GM23338 (cell line): ENCODE data around the gene FBXL20.

Source experiments
- EZH2 ChIP-seq: fragments of 200-600 bp; sonication (generic); IDR thresholded peaks from one replicate; pipeline ENCODE4 v1.8.0; 2017; ENCODE audit warnings: antibody characterized with exemption, mild to moderate bottlenecking, low read depth; ENCODE audit not compliant: unreplicated experiment
- EZH2phosphoT487 ChIP-seq: fragments of 200-600 bp; sonication (generic); IDR thresholded peaks from one replicate; pipeline ENCODE4 v1.8.1; 2018; ENCODE audit warnings: antibody characterized with exemption; ENCODE audit not compliant: unreplicated experiment
- POLR2AphosphoS5 ChIP-seq: IDR thresholded peaks from 2 replicates; pipeline ENCODE4 v1.6.1; 2016; ENCODE audit warnings: antibody characterized with exemption, low read depth
- ZNF114 ChIP-seq: fragments of 250-450 bp; sonication (Bioruptor Pico); IDR thresholded peaks from 2 replicates; pipeline ENCODE4 v1.5.0; 2020; ENCODE audit warnings: mild to moderate bottlenecking, moderate library complexity
- TF ChIP-seq, protein P1 (sequence below), 2 experiments: fragments of 200-600 bp in 1 of 2; sonication (generic) in 1 of 2; conservative IDR thresholded peaks; 2 replicates each; pipeline versions ENCODE4 v1.5.1 to v1.6.1; 2016 to 2017; ENCODE audit warnings: antibody characterized with exemption in 2 of 2, low read depth in 2 of 2, mild to moderate bottlenecking in 2 of 2, moderate library complexity in 1 of 2

DNA sequence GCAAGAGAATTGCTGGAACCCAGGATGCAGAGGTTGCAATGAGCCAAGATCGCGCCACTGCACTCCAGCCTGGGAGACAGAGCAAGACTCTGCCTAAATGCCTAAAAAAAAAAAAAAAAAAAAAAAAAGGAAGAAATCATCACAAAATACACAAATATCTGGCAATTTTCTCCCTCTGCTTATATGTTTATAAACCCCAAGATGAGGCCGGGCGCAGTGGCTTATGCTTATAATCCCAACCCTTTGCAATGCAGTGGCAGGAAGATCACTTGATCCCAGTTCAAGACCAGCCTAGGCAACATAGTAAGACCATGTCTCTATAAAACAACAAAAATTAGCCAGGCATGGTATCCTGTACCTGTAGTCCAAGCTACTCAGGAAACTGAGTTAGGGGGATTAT is 28.2 kb upstream of the FBXL20 start:
- no peak for TF ChIP-seq EZH2
- TF ChIP-seq, protein P1, sequence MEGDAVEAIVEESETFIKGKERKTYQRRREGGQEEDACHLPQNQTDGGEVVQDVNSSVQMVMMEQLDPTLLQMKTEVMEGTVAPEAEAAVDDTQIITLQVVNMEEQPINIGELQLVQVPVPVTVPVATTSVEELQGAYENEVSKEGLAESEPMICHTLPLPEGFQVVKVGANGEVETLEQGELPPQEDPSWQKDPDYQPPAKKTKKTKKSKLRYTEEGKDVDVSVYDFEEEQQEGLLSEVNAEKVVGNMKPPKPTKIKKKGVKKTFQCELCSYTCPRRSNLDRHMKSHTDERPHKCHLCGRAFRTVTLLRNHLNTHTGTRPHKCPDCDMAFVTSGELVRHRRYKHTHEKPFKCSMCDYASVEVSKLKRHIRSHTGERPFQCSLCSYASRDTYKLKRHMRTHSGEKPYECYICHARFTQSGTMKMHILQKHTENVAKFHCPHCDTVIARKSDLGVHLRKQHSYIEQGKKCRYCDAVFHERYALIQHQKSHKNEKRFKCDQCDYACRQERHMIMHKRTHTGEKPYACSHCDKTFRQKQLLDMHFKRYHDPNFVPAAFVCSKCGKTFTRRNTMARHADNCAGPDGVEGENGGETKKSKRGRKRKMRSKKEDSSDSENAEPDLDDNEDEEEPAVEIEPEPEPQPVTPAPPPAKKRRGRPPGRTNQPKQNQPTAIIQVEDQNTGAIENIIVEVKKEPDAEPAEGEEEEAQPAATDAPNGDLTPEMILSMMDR (conservative IDR thresholded peaks at IDR 0.05; ENCODE audit: low read depth in 2 of 2) = no peak
- TF ChIP-seq POLR2AphosphoS5 = no peak
- no peak for TF ChIP-seq EZH2phosphoT487
- TF ChIP-seq ZNF114 (CRISPR knock-in tag) = no peak
